MM.1S (cell line): ENCODE data around the gene FHOD1.

Experiments
- DNase-seq: peaks from one replicate; pipeline ENCODE4 v3.0.0-alpha.2; 2015
- H2AFZ ChIP-seq: fragments of 300-600 bp; sonication (generic); 2 replicates; pipeline ENCODE4 v1.6.0; 2016; ENCODE audit warnings: antibody characterized with exemption, low read length
- H3F3A ChIP-seq: fragments of 300-600 bp; sonication (generic); 2 replicates; pipeline ENCODE4 v1.6.1; 2016; ENCODE audit warnings: mild to moderate bottlenecking, antibody characterized with exemption, low read length, moderate library complexity, mixed read lengths; ENCODE audit not compliant: insufficient read depth
- H3K27ac ChIP-seq: fragments of 300-600 bp; sonication (generic); 2 replicates; pipeline ENCODE4 v1.5.1; 2016; ENCODE audit warnings: mild to moderate bottlenecking, low read length
- H3K27me3 ChIP-seq: fragments of 300-600 bp; sonication (generic); replicated peaks from 2 replicates; pipeline ENCODE4 v1.6.0; 2016; ENCODE audit warnings: low read length; ENCODE audit not compliant: insufficient read depth
- H3K36me3 ChIP-seq: fragments of 300-600 bp; sonication (generic); replicated peaks from 2 replicates; pipeline ENCODE4 v1.6.1; 2016; ENCODE audit warnings: mild to moderate bottlenecking, low read length, mixed read lengths; ENCODE audit not compliant: insufficient read depth
- H3K4me1 ChIP-seq: fragments of 300-600 bp; sonication (generic); 2 replicates; pipeline ENCODE4 v1.6.1; 2016; ENCODE audit warnings: low read length, mixed read lengths
- H3K4me2 ChIP-seq: fragments of 300-600 bp; sonication (generic); 2 replicates; pipeline ENCODE4 v1.6.0; 2016; ENCODE audit warnings: low read depth, low read length
- H3K4me3 ChIP-seq: fragments of 300-600 bp; sonication (generic); 2 replicates; pipeline ENCODE4 v1.5.1; 2016; ENCODE audit warnings: low read length, mixed read lengths
- H3K79me2 ChIP-seq: fragments of 300-600 bp; sonication (generic); 2 replicates; pipeline ENCODE4 v1.6.1; 2016; ENCODE audit warnings: mixed run types, low read length, mixed read lengths
- H3K9ac ChIP-seq: fragments of 300-600 bp; sonication (generic); 2 replicates; pipeline ENCODE4 v1.6.1; 2016; ENCODE audit warnings: low read length, mixed read lengths
- H3K9me2 ChIP-seq: fragments of 300-600 bp; sonication (generic); replicated peaks from 2 replicates; pipeline ENCODE4 v1.6.1; 2016; ENCODE audit warnings: mild to moderate bottlenecking, low read length, mixed read lengths; ENCODE audit not compliant: insufficient read depth
- H3K9me3 ChIP-seq: fragments of 300-600 bp; sonication (generic); replicated peaks from 2 replicates; pipeline ENCODE4 v1.6.1; 2016; ENCODE audit warnings: mild to moderate bottlenecking, low read length, mixed read lengths; ENCODE audit not compliant: insufficient read depth
- H4K20me1 ChIP-seq: fragments of 300-600 bp; sonication (generic); 2 replicates; pipeline ENCODE4 v1.6.1; 2016; ENCODE audit warnings: mild to moderate bottlenecking, low read length, moderate library complexity, mixed read lengths; ENCODE audit not compliant: insufficient read depth
- CTCF ChIP-seq: fragments of 300-600 bp; sonication (generic); IDR thresholded peaks from 2 replicates; pipeline ENCODE4 v1.5.1; 2016; ENCODE audit warnings: antibody characterized with exemption, low read length, mixed read lengths
- EZH2 ChIP-seq: fragments of 300-600 bp; sonication (generic); optimal IDR thresholded peaks from 2 replicates; pipeline ENCODE3; 2017; ENCODE audit warnings: low read depth, mild to moderate bottlenecking, antibody characterized with exemption, low read length, mixed read lengths
- EZH2phosphoT487 ChIP-seq: fragments of 300-600 bp; sonication (generic); IDR thresholded peaks from 2 replicates; pipeline ENCODE4 v1.6.1; 2018; ENCODE audit warnings: antibody characterized with exemption, low read length

FHOD1 gene

GRCh38 chr16:67247192-67248072, at the start of gene FHOD1:
FHOD1 (minus strand) TSS chr16:67247481; CDS start chr16:67247410, 71 bp downstream.
- Histone ChIP-seq H3F3A (peaks cover 44% of the 10 kb centered on the region), H3K27ac (peak within 1 kb of the TSS; percentile 85), H3K9me3 (no peaks in the 10 kb centered on the region), H3K4me2 (peak within 1 kb of the TSS; percentile 79), H3K9ac (peak within 1 kb of the TSS; percentile 80), H4K20me1 (no peaks in the 10 kb centered on the region), H2AFZ (peak within 1 kb of the TSS; percentile 94), H3K79me2 (peaks cover 32% of the 10 kb centered on the region), H3K9me2 (no peaks in the 10 kb centered on the region), H3K4me1 (peaks cover 36% of the 10 kb centered on the region), H3K36me3 (no peaks in the 10 kb centered on the region), H3K27me3 (peaks cover 18% of the 10 kb centered on the region), H3K4me3 (peak within 1 kb of the TSS; percentile 93)
- TF ChIP-seq CTCF = no peak
- no peak for TF ChIP-seq EZH2phosphoT487
- TF ChIP-seq EZH2 = no peak
- DNase-seq = peak; percentile 98

GRCh38 chr16:67296420-67296819, 49.1 kb upstream of the FHOD1 start:
- H3K9ac ChIP-seq = no peak overlapping the region
- no peaks in the 10 kb centered on the region for H3K79me2 ChIP-seq
- no peaks in the 10 kb centered on the region for H4K20me1 ChIP-seq
- DNase-seq = no peak
- H3K9me2 ChIP-seq = no peaks in the 10 kb centered on the region
- H3K9me3 ChIP-seq = no peaks in the 10 kb centered on the region
- no peak overlapping the region for H3K4me3 ChIP-seq
- H3K27me3 ChIP-seq = peaks cover 15% of the 10 kb centered on the region; the same call in 1 of the 2 replicates
- no peaks in the 10 kb centered on the region for H3K36me3 ChIP-seq
- TF ChIP-seq CTCF (no peak), EZH2phosphoT487 (no peak), EZH2 (no peak)
- H3K4me1 ChIP-seq = no peaks in the 10 kb centered on the region
- no peak overlapping the region for H2AFZ ChIP-seq
- no peaks in the 10 kb centered on the region for H3F3A ChIP-seq
- no peak overlapping the region for H3K4me2 ChIP-seq
- no peak overlapping the region for H3K27ac ChIP-seq

GRCh38 chr16:67294938-67295361, 47.7 kb upstream of the FHOD1 start:
- no peaks in the 10 kb centered on the region for H3F3A ChIP-seq
- TF ChIP-seq EZH2 (no peak), CTCF (no peak), EZH2phosphoT487 (no peak)
- H3K4me3 ChIP-seq = no peak overlapping the region
- peaks cover 15% of the 10 kb centered on the region; the same call in 1 of the 2 replicates for H3K27me3 ChIP-seq
- no peak overlapping the region for H3K9ac ChIP-seq
- no peak overlapping the region for H2AFZ ChIP-seq
- no peak overlapping the region for H3K27ac ChIP-seq
- no peak for DNase-seq
- H3K4me1 ChIP-seq = no peaks in the 10 kb centered on the region
- H4K20me1 ChIP-seq = no peaks in the 10 kb centered on the region
- no peak overlapping the region for H3K4me2 ChIP-seq
- no peaks in the 10 kb centered on the region for H3K9me3 ChIP-seq
- H3K79me2 ChIP-seq = no peaks in the 10 kb centered on the region
- no peaks in the 10 kb centered on the region for H3K9me2 ChIP-seq
- no peaks in the 10 kb centered on the region for H3K36me3 ChIP-seq
